HCT116 (cell line): ENCODE results near the gene CCDC146. TPM values are rescaled to one million over a fixed set of nuclear protein-coding genes. Genes with fewer than 3 reads are reported as not detected.

Experiments
- ATAC-seq: fragments of 200-7000 bp; cut with Tn5 transposase; 2 replicates; pipeline ENCODE4 v1.9.1; 2020; ENCODE audit warnings: mild to moderate bottlenecking, moderate library complexity
- BruUV-seq: library from RNA; stranded (reverse); fragments of 400-500 nt; replicated peaks from 2 replicates; lab custom pipeline; 2021; lab: Mats Ljungman, UMichigan
- CTCF ChIA-PET: fragments of 300-600 bp; sonication (Branson Sonifier 250); formaldehyde crosslinking; loops from one replicate; lab custom pipeline; 2021; ENCODE audit warnings: antibody characterized with exemption; lab: Charles Lee
- POLR2A ChIA-PET: fragments of 300-600, 350-600 bp; sonication (Branson Sonifier 250); formaldehyde crosslinking; loops from one replicate; lab custom pipeline; 2021; ENCODE audit warnings: antibody characterized with exemption; lab: Charles Lee
- RAD21 ChIA-PET, 2 experiments: fragments of 300-600 bp; sonication (Branson Sonifier 250); formaldehyde crosslinking; loops; one replicate each; lab custom pipeline; 2023; ENCODE audit warnings: low total read pairs in 2 of 2; ENCODE audit not compliant: uncharacterized antibody in 2 of 2, unreplicated experiment in 2 of 2, low non-redundant PET in 1 of 2; lab: Charles Lee
- DNase-seq: peaks from one replicate; pipeline ENCODE4 v3.0.0-alpha.2; 2010; ENCODE audit warnings: low read depth, low spot score
- H2AFZ ChIP-seq: fragments of 200-600 bp; shearing (Covaris generic), sonication (generic); 2 replicates; pipeline ENCODE4 v1.6.1; 2017; ENCODE audit warnings: low read depth, mixed run types, mixed read lengths, antibody characterized with exemption, low read length; ENCODE audit not compliant: poor library complexity, severe bottlenecking
- H3K27ac ChIP-seq: 2 replicates; pipeline ENCODE4 v1.5.1; 2012; ENCODE audit warnings: low read depth, low read length
- H3K27me3 ChIP-seq: fragments of 200-600 bp; sonication (generic); 2 replicates; pipeline ENCODE4 v1.6.1; 2016; ENCODE audit warnings: mixed run types, low read length, mixed read lengths; ENCODE audit not compliant: insufficient read depth
- H3K36me3 ChIP-seq, 2 experiments: fragments of 200-500 bp in 1 of 2; fragments of 200-600 bp in 1 of 2; sonication (Bioruptor generic) in 1 of 2; sonication (generic) in 1 of 2; 2 replicates each; pipeline versions ENCODE4 v1.5.1 to v1.6.1; 2014 to 2016; ENCODE audit warnings: low read length in 2 of 2, inconsistent platforms in 1 of 2, mixed read lengths in 1 of 2, mixed run types in 1 of 2; ENCODE audit not compliant: insufficient read depth in 2 of 2, control insufficient read depth in 1 of 2
- H3K4me1 ChIP-seq, 2 experiments: fragments of 200-600 bp in 1 of 2; sonication (generic) in 1 of 2; 2 replicates each; pipeline versions ENCODE4 v1.5.1 to v1.6.1; 2012 to 2017; ENCODE audit warnings: low read length in 2 of 2, inconsistent platforms in 1 of 2, mild to moderate bottlenecking in 1 of 2, mixed read lengths in 1 of 2, mixed run types in 1 of 2, moderate library complexity in 1 of 2; ENCODE audit not compliant: insufficient read depth in 2 of 2, control insufficient read depth in 1 of 2
- H3K4me2 ChIP-seq: fragments of 200-600 bp; sonication (generic); 2 replicates; pipeline ENCODE4 v1.6.1; 2017; ENCODE audit warnings: mixed run types, low read length, mixed read lengths
- H3K4me3 ChIP-seq, 2 experiments: fragments of 200-600 bp in 1 of 2; sonication (generic) in 1 of 2; replicated peaks in 1 of 2; 2 replicates each; pipeline ENCODE4 v1.5.1; 2011 to 2016; ENCODE audit warnings: low read length in 2 of 2, control low read depth in 1 of 2, low read depth in 1 of 2, mild to moderate bottlenecking in 1 of 2, mixed read lengths in 1 of 2, mixed run types in 1 of 2
- H3K79me2 ChIP-seq: fragments of 200-600 bp; sonication (generic); 2 replicates; pipeline ENCODE4 v1.6.1; 2017; ENCODE audit warnings: mild to moderate bottlenecking, mixed run types, low read length, moderate library complexity, mixed read lengths; ENCODE audit not compliant: insufficient read depth
- H3K9ac ChIP-seq: fragments of 200-600 bp; sonication (generic); 2 replicates; pipeline ENCODE4 v1.6.1; 2016; ENCODE audit warnings: low read length, mixed read lengths
- H3K9me2 ChIP-seq: fragments of 200-600 bp; sonication (generic), shearing (Covaris generic); 2 replicates; pipeline ENCODE4 v1.6.1; 2017; ENCODE audit warnings: mixed run types, mild to moderate bottlenecking, moderate library complexity; ENCODE audit not compliant: insufficient read depth
- H3K9me3 ChIP-seq, 2 experiments: fragments of 200-500 bp in 1 of 2; fragments of 200-600 bp in 1 of 2; sonication (Bioruptor generic) in 1 of 2; sonication (generic) in 1 of 2; 2 replicates each; pipeline ENCODE4 v1.6.1; 2014 to 2017; ENCODE audit warnings: low read length in 2 of 2, mixed read lengths in 2 of 2, inconsistent platforms in 1 of 2, low read depth in 1 of 2, mild to moderate bottlenecking in 1 of 2, mixed run types in 1 of 2, moderate library complexity in 1 of 2; ENCODE audit not compliant: control insufficient read depth in 1 of 2, insufficient read depth in 1 of 2
- H4K20me1 ChIP-seq: fragments of 200-600 bp; sonication (generic), shearing (Covaris generic); 2 replicates; pipeline ENCODE4 v1.6.1; 2017; ENCODE audit warnings: mixed run types, mild to moderate bottlenecking, moderate library complexity; ENCODE audit not compliant: insufficient read depth
- CBX3 ChIP-seq: IDR thresholded peaks from 2 replicates; pipeline ENCODE4 v1.6.1; 2012; ENCODE audit warnings: low read depth
- CEBPB ChIP-seq: IDR thresholded peaks from 2 replicates; pipeline ENCODE4 v1.6.1; 2012; ENCODE audit warnings: low read depth
- ELF1 ChIP-seq: IDR thresholded peaks from 2 replicates; pipeline ENCODE4 v1.6.1; 2012; ENCODE audit warnings: low read depth, borderline replicate concordance
- EZH2 ChIP-seq: fragments of 200-600 bp; sonication (generic); IDR thresholded peaks from 2 replicates; pipeline ENCODE4 v1.6.1; 2017; ENCODE audit warnings: antibody characterized with exemption, mixed run types
- EZH2phosphoT487 ChIP-seq: fragments of 200-600 bp; IDR thresholded peaks from 2 replicates; pipeline ENCODE4 v1.6.1; 2018; ENCODE audit warnings: antibody characterized with exemption, borderline replicate concordance
- FOSL1 ChIP-seq: IDR thresholded peaks from 2 replicates; pipeline ENCODE4 v1.6.1; 2012; ENCODE audit warnings: low read depth
- JUND ChIP-seq: IDR thresholded peaks from 2 replicates; pipeline ENCODE4 v1.6.1; 2012
- POLR2A ChIP-seq: IDR thresholded peaks from 2 replicates; pipeline ENCODE4 v1.7.0; 2011; ENCODE audit warnings: borderline replicate concordance; ENCODE audit not compliant: insufficient read depth, insufficient read length; ENCODE audit errors: extremely low read depth
- RAD21 ChIP-seq: IDR thresholded peaks from 2 replicates; pipeline ENCODE4 v1.6.1; 2012; ENCODE audit warnings: low read depth, mild to moderate bottlenecking
- SIN3A ChIP-seq: IDR thresholded peaks from 2 replicates; pipeline ENCODE4 v1.6.1; 2012; ENCODE audit warnings: low read depth
- SP1 ChIP-seq: IDR thresholded peaks from 2 replicates; pipeline ENCODE4 v1.6.1; 2012; ENCODE audit warnings: low read depth
- SRF ChIP-seq: IDR thresholded peaks from 2 replicates; pipeline ENCODE4 v1.6.1; 2012; ENCODE audit warnings: low read depth
- YY1 ChIP-seq: IDR thresholded peaks from 2 replicates; pipeline ENCODE4 v1.6.1; 2011; ENCODE audit warnings: low read length, low read depth, moderate library complexity, mild to moderate bottlenecking; ENCODE audit not compliant: insufficient replicate concordance; ENCODE audit errors: extremely low read depth
- ZBTB33 ChIP-seq: IDR thresholded peaks from 2 replicates; pipeline ENCODE4 v1.6.1; 2011; ENCODE audit warnings: mild to moderate bottlenecking, low read length, moderate library complexity; ENCODE audit not compliant: insufficient replicate concordance; ENCODE audit errors: extremely low read depth
- ZFX ChIP-seq: fragments of 450-650 bp; IDR thresholded peaks from 2 replicates; pipeline ENCODE4 v1.6.1; 2017
- intact Hi-C: fragments of 100-400 bp; cut with micrococcal nuclease; formaldehyde crosslinking; loops from 2 replicates; pipeline ENCODE4 v1.10.0; 2022
- total RNA-seq: library from RNA; stranded (reverse); gene quantifications from one replicate; pipeline ENCODE4 v1.2.1, GENCODE V29; 2021; ENCODE audit not compliant: unreplicated experiment
- TF ChIP-seq, protein P1 (sequence below): IDR thresholded peaks from 2 replicates; pipeline ENCODE4 v1.6.1; 2012
- TF ChIP-seq, protein P2 (sequence below): IDR thresholded peaks from 2 replicates; pipeline ENCODE4 v1.6.1; 2012; ENCODE audit warnings: low read depth
- TF ChIP-seq, protein P3 (sequence below), 3 experiments: fragments of 200-600 bp in 1 of 3; sonication (generic) in 1 of 3; IDR thresholded peaks in 2 of 3; conservative IDR thresholded peaks in 1 of 3; 2 replicates each; pipeline ENCODE4 v1.5.1; 2012 to 2017; ENCODE audit warnings: low read depth in 2 of 3, low read length in 2 of 3, antibody characterized with exemption in 1 of 3, borderline replicate concordance in 1 of 3, control low read depth in 1 of 3, mild to moderate bottlenecking in 1 of 3, mixed read lengths in 1 of 3, mixed run types in 1 of 3, moderate library complexity in 1 of 3; ENCODE audit not compliant: insufficient read depth in 1 of 3

Gene CCDC146
- total RNA-seq, 1 experiment from 2014 or later, result 6.3 TPM

- TF ChIP-seq, protein P1, sequence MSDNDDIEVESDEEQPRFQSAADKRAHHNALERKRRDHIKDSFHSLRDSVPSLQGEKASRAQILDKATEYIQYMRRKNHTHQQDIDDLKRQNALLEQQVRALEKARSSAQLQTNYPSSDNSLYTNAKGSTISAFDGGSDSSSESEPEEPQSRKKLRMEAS, result no peak
- TF ChIP-seq, protein P2, sequence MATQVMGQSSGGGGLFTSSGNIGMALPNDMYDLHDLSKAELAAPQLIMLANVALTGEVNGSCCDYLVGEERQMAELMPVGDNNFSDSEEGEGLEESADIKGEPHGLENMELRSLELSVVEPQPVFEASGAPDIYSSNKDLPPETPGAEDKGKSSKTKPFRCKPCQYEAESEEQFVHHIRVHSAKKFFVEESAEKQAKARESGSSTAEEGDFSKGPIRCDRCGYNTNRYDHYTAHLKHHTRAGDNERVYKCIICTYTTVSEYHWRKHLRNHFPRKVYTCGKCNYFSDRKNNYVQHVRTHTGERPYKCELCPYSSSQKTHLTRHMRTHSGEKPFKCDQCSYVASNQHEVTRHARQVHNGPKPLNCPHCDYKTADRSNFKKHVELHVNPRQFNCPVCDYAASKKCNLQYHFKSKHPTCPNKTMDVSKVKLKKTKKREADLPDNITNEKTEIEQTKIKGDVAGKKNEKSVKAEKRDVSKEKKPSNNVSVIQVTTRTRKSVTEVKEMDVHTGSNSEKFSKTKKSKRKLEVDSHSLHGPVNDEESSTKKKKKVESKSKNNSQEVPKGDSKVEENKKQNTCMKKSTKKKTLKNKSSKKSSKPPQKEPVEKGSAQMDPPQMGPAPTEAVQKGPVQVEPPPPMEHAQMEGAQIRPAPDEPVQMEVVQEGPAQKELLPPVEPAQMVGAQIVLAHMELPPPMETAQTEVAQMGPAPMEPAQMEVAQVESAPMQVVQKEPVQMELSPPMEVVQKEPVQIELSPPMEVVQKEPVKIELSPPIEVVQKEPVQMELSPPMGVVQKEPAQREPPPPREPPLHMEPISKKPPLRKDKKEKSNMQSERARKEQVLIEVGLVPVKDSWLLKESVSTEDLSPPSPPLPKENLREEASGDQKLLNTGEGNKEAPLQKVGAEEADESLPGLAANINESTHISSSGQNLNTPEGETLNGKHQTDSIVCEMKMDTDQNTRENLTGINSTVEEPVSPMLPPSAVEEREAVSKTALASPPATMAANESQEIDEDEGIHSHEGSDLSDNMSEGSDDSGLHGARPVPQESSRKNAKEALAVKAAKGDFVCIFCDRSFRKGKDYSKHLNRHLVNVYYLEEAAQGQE, result no peak
- no peak for TF ChIP-seq POLR2A
- TF ChIP-seq ZFX, result no peak
- TF ChIP-seq JUND, result no peak
- no peak for TF ChIP-seq CBX3
Observed at GRCh38 chr7:77209479-77210139, 87.2 kb downstream of the CCDC146 start (continued).

DNA sequence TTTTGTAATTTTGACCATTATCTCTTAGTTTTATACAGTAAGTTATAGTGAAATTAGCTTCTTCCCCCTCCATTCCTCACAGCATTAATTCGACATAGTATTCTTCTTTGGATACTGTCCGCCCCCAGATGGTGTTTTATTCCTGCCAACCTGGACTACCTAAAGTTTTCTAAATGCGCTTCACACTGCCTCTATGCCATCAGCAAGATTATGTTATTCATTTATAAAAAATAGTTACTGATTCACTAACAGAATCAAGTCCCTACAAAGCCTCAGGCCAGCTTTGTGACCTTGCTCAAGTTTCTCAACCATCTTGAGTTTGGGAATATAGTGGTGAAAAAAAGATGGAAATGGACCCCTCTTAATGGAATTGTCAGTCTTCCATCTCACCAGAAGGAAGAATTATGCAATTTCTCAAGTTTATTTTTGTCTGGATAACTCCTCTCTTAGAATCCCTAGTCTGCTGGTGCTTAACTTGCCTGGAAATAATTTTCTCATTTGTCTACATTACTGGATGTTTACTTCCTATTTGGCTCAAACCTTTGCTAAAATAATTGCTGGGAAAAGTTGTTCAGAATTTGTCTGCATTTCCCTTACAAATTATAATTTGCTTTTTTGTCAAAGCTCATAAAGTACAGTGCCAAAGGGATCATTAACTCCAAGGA is 93.9 kb downstream of the CCDC146 start:
- Histone ChIP-seq H3K4me3 (no peak overlapping the region), H3K27me3 (no peaks in the 10 kb centered on the region), H2AFZ (no peak overlapping the region), H3K9me2 (no peaks in the 10 kb centered on the region), H3K4me1 (no peaks in the 10 kb centered on the region), H3K9me3 (no peaks in the 10 kb centered on the region), H3K27ac (no peak overlapping the region), H3K9ac (no peak overlapping the region), H3K79me2 (no peaks in the 10 kb centered on the region), H3K36me3 (no peaks in the 10 kb centered on the region), H3K4me2 (no peak overlapping the region), H4K20me1 (no peaks in the 10 kb centered on the region)
- ChIA-PET POLR2A (no interaction called here), RAD21 (no interaction called here), CTCF (interaction anchor here (1.1 kb wide), 1 partner anchor 31 kb away, joined by 3 read pairs; no protein-coding TSS in a partner anchor)
- ATAC-seq (no peak), DNase-seq (no peak)
- intact Hi-C loops, result no loop called here
- no TSS peak for BruUV-seq
- TF ChIP-seq ZBTB33 (no peak), SP1 (no peak), EZH2 (no peak), YY1 (no peak), SRF (no peak), FOSL1 (no peak), RAD21 (no peak), CEBPB (no peak), ELF1 (no peak), SIN3A (no peak), EZH2phosphoT487 (no peak), JUND (no peak)
- TF ChIP-seq, protein P3, sequence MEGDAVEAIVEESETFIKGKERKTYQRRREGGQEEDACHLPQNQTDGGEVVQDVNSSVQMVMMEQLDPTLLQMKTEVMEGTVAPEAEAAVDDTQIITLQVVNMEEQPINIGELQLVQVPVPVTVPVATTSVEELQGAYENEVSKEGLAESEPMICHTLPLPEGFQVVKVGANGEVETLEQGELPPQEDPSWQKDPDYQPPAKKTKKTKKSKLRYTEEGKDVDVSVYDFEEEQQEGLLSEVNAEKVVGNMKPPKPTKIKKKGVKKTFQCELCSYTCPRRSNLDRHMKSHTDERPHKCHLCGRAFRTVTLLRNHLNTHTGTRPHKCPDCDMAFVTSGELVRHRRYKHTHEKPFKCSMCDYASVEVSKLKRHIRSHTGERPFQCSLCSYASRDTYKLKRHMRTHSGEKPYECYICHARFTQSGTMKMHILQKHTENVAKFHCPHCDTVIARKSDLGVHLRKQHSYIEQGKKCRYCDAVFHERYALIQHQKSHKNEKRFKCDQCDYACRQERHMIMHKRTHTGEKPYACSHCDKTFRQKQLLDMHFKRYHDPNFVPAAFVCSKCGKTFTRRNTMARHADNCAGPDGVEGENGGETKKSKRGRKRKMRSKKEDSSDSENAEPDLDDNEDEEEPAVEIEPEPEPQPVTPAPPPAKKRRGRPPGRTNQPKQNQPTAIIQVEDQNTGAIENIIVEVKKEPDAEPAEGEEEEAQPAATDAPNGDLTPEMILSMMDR (IDR thresholded peaks at IDR 0.05 in 2 of 3, conservative IDR thresholded peaks at IDR 0.05 in 1 of 3; ENCODE audit: borderline replicate concordance in 1 of 3, insufficient read depth in 1 of 3, low read depth in 2 of 3, low read length in 2 of 3), result no peak
